ENCODE measurements around the gene ACACA.

DNA sequence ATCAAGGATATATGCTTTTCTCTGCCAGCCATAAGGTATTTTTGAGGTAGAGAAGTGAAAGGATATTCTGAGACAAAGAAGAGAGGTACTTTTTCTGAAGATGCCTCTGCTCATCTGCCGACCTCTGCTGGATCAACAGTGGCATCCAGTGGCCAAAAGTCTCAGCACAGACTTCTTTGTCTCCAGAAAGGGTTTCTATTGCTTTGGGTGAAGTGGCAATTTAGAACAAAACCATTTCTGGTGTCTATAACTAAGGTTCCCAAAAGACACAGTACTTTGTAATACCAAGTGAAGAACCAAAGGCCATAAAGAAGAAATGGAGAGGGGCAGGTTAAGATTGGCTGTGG, 186.1 kb downstream of the ACACA start:
- TF ChIP-seq, protein P1, sequence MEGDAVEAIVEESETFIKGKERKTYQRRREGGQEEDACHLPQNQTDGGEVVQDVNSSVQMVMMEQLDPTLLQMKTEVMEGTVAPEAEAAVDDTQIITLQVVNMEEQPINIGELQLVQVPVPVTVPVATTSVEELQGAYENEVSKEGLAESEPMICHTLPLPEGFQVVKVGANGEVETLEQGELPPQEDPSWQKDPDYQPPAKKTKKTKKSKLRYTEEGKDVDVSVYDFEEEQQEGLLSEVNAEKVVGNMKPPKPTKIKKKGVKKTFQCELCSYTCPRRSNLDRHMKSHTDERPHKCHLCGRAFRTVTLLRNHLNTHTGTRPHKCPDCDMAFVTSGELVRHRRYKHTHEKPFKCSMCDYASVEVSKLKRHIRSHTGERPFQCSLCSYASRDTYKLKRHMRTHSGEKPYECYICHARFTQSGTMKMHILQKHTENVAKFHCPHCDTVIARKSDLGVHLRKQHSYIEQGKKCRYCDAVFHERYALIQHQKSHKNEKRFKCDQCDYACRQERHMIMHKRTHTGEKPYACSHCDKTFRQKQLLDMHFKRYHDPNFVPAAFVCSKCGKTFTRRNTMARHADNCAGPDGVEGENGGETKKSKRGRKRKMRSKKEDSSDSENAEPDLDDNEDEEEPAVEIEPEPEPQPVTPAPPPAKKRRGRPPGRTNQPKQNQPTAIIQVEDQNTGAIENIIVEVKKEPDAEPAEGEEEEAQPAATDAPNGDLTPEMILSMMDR (IDR thresholded peaks at IDR 0.05) = peak in 3 of 6 experiments; percentile 18 to 37 (median 33)
- TF ChIP-seq POLR2A (IDR thresholded peaks at IDR 0.05) = no peak

All from adrenal gland (tissue), 5 donors.